Gastroesophageal sphincter (tissue), 3 donors: ENCODE measurements around the gene ABLIM2.

Experiments
- CTCF ChIP-seq, 4 experiments: fragments of 200-600 bp in 2 of 4; fragments of 450-650 bp in 2 of 4; sonication (generic) in 1 of 4; IDR thresholded peaks; one replicate each; pipeline ENCODE4 v1.5.1; 2017 to 2019; ENCODE audit warnings: antibody characterized with exemption in 4 of 4, mild to moderate bottlenecking in 2 of 4, moderate library complexity in 2 of 4
- EP300 ChIP-seq: sonication (generic); formaldehyde crosslinking; IDR thresholded peaks from one replicate; pipeline ENCODE4 v1.6.1; 2017; ENCODE audit warnings: antibody characterized with exemption, mild to moderate bottlenecking
- POLR2A ChIP-seq, 2 donors: fragments of 450-650 bp; IDR thresholded peaks; one replicate each; pipeline ENCODE4 v1.6.1; 2017; ENCODE audit warnings: antibody characterized with exemption in 2 of 2, mild to moderate bottlenecking in 2 of 2, moderate library complexity in 1 of 2
- POLR2AphosphoS5 ChIP-seq: sonication (generic); formaldehyde crosslinking; IDR thresholded peaks from one replicate; pipeline ENCODE4 v1.6.1; 2017; ENCODE audit warnings: antibody characterized with exemption

- TF ChIP-seq CTCF (IDR thresholded peaks at IDR 0.05) (no peak), POLR2A (IDR thresholded peaks at IDR 0.05) (no peak), EP300 (no peak), POLR2AphosphoS5 (no peak)
These were observed 135.6 kb downstream of the ABLIM2 start for GRCh38 chr4:8022767-8023695.
